Testis (tissue), 2 donors: ENCODE results near the gene INPP5F.

ENCODE experiments used
- CTCF ChIP-seq, 3 experiments: fragments of 450-650 bp in 2 of 3; fragments of 200-600 bp in 1 of 3; sonication (generic) in 1 of 3; IDR thresholded peaks; one replicate each; pipeline ENCODE4 v1.5.1; 2016 to 2019; ENCODE audit warnings: antibody characterized with exemption in 3 of 3, mild to moderate bottlenecking in 2 of 3, moderate library complexity in 1 of 3
- POLR2A ChIP-seq: fragments of 450-650 bp; IDR thresholded peaks from one replicate; pipeline ENCODE4 v1.6.1; 2017; ENCODE audit warnings: antibody characterized with exemption, mild to moderate bottlenecking, moderate library complexity

GRCh38 chr10:119817991-119818888, 92.4 kb downstream of the INPP5F start:
- TF ChIP-seq CTCF (IDR thresholded peaks at IDR 0.05) (peak in 1 of 3 experiments; percentile 2), POLR2A (no peak)
